Measurements from ENCODE around the gene AP3S2.

The AP3S2 gene

DNA sequence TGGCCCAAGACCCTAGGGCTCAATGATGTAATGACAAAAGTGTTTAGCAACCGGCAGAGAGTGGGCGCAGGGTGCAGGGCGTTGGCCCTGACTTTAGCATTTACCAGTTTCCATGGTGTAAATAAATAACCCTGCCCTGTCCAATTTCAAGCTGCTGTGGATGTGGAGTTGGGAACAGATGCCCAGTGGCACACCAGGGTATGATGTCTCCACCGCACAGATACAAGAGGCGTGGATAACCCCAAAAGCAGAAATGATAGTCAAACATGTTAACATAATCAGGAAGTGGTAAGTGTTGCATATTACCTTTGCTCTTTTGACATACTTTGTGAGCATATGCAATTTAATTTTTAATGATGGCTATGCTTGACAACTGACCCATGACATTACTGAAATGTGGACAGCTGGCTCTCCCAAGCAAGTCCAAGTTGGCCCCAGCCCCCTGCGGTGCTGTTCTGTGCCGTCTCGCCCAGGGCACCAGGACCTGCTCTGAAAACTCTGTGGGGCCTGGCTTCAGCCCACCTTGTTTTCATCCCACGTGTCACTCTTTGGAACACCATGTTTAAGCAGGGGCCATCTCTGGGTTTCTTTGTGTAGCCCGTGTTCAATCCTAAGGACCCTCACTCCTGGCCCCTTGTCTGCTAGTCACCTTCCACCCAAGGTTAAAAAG, 68.4 kb downstream of the AP3S2 start:
- no peak overlapping the region for H3K4me3 ChIP-seq (ENCODE audit: control insufficient read depth, low read depth, low read length)
- DNase-seq (ENCODE audit: low read depth), result no peak
- TF ChIP-seq, protein P1, sequence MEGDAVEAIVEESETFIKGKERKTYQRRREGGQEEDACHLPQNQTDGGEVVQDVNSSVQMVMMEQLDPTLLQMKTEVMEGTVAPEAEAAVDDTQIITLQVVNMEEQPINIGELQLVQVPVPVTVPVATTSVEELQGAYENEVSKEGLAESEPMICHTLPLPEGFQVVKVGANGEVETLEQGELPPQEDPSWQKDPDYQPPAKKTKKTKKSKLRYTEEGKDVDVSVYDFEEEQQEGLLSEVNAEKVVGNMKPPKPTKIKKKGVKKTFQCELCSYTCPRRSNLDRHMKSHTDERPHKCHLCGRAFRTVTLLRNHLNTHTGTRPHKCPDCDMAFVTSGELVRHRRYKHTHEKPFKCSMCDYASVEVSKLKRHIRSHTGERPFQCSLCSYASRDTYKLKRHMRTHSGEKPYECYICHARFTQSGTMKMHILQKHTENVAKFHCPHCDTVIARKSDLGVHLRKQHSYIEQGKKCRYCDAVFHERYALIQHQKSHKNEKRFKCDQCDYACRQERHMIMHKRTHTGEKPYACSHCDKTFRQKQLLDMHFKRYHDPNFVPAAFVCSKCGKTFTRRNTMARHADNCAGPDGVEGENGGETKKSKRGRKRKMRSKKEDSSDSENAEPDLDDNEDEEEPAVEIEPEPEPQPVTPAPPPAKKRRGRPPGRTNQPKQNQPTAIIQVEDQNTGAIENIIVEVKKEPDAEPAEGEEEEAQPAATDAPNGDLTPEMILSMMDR (IDR thresholded peaks at IDR 0.05; ENCODE audit: control insufficient read depth, insufficient read depth, low read depth, low read length, missing control alignments), result no peak

DNA sequence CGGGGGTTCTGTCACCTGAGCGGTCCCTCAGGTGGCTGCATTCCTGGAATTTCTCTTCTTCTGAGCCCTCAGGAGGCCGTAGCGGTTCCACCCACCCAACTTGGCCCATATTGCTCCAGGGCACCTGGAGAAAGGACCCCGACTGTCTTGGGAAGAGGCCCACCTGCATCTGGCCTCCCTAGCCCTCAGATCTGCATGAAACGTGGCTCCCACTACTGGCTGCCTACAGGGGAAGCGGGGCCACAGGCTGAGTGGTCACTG, 69.3 kb downstream of the AP3S2 start:
- no peak overlapping the region for H3K4me3 ChIP-seq (ENCODE audit: control insufficient read depth, low read depth, low read length)
- TF ChIP-seq, protein P1 (IDR thresholded peaks at IDR 0.05; ENCODE audit: control insufficient read depth, insufficient read depth, low read depth, low read length, missing control alignments), result no peak
- DNase-seq (ENCODE audit: low read depth), result no peak

DNA sequence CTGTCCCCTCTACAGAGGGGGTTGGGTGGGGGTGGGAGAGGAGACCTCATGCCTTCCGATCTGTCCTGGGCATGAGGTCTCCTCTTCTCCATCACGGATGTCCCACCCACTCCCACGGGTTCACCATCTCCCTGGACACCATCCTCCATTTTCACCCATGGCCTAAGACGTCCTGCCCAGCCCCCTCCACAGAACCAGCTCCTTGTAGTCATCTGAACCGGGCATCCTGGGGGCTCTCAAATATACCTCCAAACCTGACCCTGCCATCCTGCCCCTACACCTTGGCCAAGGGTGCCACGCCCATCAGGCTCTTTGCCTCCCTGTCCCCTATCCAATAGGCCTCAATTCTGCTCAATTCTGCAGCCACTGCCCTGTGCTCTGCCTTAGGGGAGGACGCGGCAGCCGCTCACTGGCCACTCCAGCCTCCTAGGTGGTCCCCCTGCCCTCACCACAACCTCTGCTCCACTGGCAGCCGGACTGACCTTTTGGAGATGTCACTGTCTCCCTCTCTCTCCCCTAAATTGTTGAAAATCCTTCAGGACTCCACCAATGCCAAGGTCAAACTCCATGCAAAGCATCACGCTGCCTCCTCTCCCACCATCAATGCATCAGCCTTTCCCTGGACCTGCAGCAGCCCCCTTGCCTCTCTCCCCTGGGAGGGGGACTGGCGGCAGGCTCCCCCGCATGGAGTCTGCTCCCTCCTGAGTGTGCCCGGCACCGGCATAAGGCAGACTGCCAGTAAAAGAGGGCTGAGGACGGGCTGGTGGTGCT, 69.8 kb downstream of the AP3S2 start:
- no peak for DNase-seq (ENCODE audit: low read depth)
- TF ChIP-seq, protein P1 (IDR thresholded peaks at IDR 0.05; ENCODE audit: control insufficient read depth, insufficient read depth, low read depth, low read length, missing control alignments), result no peak
- H3K4me3 ChIP-seq (ENCODE audit: control insufficient read depth, low read depth, low read length), result no peak overlapping the region

DNA sequence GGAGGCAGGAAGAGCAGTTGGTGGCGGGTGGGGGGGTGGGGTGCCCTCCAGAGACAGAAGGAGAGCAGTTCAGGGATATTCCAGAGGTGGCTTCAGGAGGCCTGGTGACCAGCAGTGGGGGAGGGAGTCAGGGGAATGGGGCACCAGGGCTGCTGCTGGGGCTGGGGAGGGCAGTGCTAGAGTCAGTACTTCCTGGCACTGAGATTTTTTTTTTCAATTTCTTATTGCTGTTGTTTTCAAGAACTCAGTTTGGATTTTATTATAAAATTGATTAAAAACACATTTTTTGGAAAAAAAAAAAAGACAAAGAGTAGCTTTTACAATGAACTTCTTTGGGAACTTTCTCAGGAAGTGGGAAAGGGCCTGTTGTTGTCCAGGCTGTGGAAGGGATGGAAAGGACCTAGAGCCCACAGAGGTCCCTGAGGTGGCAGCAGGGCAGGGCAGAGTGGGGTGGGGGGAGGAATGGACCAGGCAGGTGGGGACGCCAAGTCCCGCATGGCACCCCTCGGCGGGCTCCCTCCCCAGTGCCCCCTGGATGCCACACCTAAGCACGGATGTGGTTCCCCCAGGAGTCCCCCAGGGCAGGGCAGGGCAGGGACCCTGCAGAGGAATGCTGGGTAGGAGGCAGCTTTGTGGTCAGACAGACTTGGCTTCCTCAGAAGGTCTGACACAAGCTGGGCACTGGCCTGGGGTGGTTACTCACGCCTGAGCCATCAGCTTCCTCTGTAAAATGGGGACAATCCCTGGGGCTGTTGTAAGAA, 70.7 kb downstream of the AP3S2 start:
- no peak for DNase-seq (ENCODE audit: low read depth)
- TF ChIP-seq, protein P1 (IDR thresholded peaks at IDR 0.05; ENCODE audit: control insufficient read depth, insufficient read depth, low read depth, low read length, missing control alignments), result no peak
- no peak overlapping the region for H3K4me3 ChIP-seq (ENCODE audit: control insufficient read depth, low read depth, low read length)

DNA sequence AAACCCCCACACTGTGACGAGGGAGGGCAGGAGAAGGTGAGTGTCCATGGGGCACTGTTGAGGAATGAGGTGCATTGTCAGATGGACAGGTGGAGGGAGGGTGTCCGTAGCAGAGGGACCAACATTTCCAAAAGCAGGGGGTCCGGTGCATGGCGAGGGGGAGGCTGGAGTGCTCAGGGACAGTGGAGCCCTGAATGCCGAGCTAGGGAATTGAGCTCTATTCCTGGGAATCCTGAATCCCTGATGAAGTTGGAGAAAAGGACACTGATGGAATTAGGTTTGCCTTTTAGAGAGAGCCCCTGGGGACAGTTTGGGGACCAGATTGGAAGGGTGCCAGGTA, 71.2 kb downstream of the AP3S2 start:
- TF ChIP-seq, protein P1 (IDR thresholded peaks at IDR 0.05; ENCODE audit: control insufficient read depth, insufficient read depth, low read depth, low read length, missing control alignments), result no peak
- no peak overlapping the region for H3K4me3 ChIP-seq (ENCODE audit: control insufficient read depth, low read depth, low read length)

DNA sequence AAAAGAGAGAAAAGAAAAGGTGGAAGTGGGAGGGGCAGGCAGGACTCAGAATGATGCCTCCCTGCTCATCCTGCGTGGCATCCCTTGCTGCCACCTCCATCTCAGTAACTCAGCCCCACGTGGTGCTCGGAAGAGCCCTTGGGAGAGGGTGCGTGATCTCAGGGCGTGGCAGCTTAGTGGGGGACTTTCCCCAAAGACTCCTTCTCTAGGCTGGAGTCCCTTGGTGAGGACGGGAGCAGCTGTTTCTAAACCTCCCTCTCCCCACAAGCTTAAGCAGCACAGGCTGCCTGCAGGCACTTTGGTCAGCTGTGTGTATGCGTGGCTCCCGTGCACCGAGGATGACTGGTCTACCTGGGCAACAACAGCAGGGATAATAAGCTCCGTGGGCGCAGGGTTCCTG, 71.8 kb downstream of the AP3S2 start:
- DNase-seq (ENCODE audit: low read depth), result no peak
- TF ChIP-seq, protein P1 (IDR thresholded peaks at IDR 0.05; ENCODE audit: control insufficient read depth, insufficient read depth, low read depth, low read length, missing control alignments), result no peak
- no peak overlapping the region for H3K4me3 ChIP-seq (ENCODE audit: control insufficient read depth, low read depth, low read length)

More for the DNA sequence above, 71.2 kb downstream of the AP3S2 start:
- no peak for DNase-seq (ENCODE audit: low read depth)
